GM12878 (cell line): ENCODE data around the gene SDK2.

Source experiments
- ATF3 ChIP-seq: IDR thresholded peaks from 2 replicates; pipeline ENCODE4 v1.6.1; 2011; ENCODE audit warnings: low read depth, mild to moderate bottlenecking, low read length, moderate library complexity, borderline replicate concordance; ENCODE audit errors: extremely low read depth
- EZH2 ChIP-seq: IDR thresholded peaks from 2 replicates; pipeline ENCODE4 v1.6.1; 2012; ENCODE audit warnings: low read depth, mild to moderate bottlenecking, control low read depth, inconsistent platforms, low read length, borderline replicate concordance; ENCODE audit not compliant: control insufficient read depth
- FOXM1 ChIP-seq: IDR thresholded peaks from 2 replicates; pipeline ENCODE4 v1.6.1; 2012; ENCODE audit warnings: low read depth, mild to moderate bottlenecking, inconsistent platforms, low read length, moderate library complexity
- NBN ChIP-seq: fragments of 450-650 bp; IDR thresholded peaks from 2 replicates; pipeline ENCODE4 v1.6.1; 2016
- NFYA ChIP-seq: IDR thresholded peaks from 2 replicates; pipeline ENCODE4 v1.6.1; 2011; ENCODE audit warnings: low read depth, mild to moderate bottlenecking, low read length, improper control_type of control experiment, borderline replicate concordance
- POLR2A ChIP-seq: IDR thresholded peaks from 2 replicates; pipeline ENCODE4 v1.6.1; 2011; ENCODE audit warnings: low read depth, mild to moderate bottlenecking, low read length
- SP1 ChIP-seq: IDR thresholded peaks from one replicate; pipeline ENCODE4 v1.6.1; 2011; ENCODE audit warnings: low read depth, low read length
- SRF ChIP-seq, 2 experiments: IDR thresholded peaks; 2 replicates each; pipeline ENCODE4 v1.6.1; 2011; ENCODE audit warnings: low read depth in 2 of 2, low read length in 2 of 2, mild to moderate bottlenecking in 1 of 2, moderate library complexity in 1 of 2
- SUZ12 ChIP-seq: fragments of 200-600 bp; sonication (generic); IDR thresholded peaks from one replicate; pipeline ENCODE4 v1.6.1; 2018; ENCODE audit warnings: antibody characterized with exemption, mild to moderate bottlenecking; ENCODE audit not compliant: unreplicated experiment
- TBL1XR1 ChIP-seq: IDR thresholded peaks from 2 replicates; pipeline ENCODE4 v1.6.1; 2012; ENCODE audit warnings: low read depth, low read length, improper control_type of control experiment
- YY1 ChIP-seq: IDR thresholded peaks from 2 replicates; pipeline ENCODE4 v1.6.1; 2011; ENCODE audit warnings: low read depth, mild to moderate bottlenecking, low read length
- TF ChIP-seq, protein P1 (sequence below), 3 experiments: IDR thresholded peaks in 2 of 3; conservative IDR thresholded peaks in 1 of 3; 2 replicates each; pipeline ENCODE4 v1.5.1; 2011; ENCODE audit warnings: low read depth in 3 of 3, low read length in 3 of 3, mild to moderate bottlenecking in 3 of 3, control low read depth in 2 of 3, moderate library complexity in 2 of 3, inconsistent platforms in 1 of 3, mixed read lengths in 1 of 3; ENCODE audit not compliant: control insufficient read depth in 2 of 3, insufficient read depth in 1 of 3; ENCODE audit errors: extremely low read depth in 1 of 3
- TF ChIP-seq, protein P2 (sequence below): fragments of 450-650 bp; formaldehyde crosslinking; IDR thresholded peaks from 2 replicates; pipeline ENCODE4 v1.4.0; 2020; ENCODE audit warnings: mild to moderate bottlenecking, moderate library complexity

- TF ChIP-seq, protein P1, sequence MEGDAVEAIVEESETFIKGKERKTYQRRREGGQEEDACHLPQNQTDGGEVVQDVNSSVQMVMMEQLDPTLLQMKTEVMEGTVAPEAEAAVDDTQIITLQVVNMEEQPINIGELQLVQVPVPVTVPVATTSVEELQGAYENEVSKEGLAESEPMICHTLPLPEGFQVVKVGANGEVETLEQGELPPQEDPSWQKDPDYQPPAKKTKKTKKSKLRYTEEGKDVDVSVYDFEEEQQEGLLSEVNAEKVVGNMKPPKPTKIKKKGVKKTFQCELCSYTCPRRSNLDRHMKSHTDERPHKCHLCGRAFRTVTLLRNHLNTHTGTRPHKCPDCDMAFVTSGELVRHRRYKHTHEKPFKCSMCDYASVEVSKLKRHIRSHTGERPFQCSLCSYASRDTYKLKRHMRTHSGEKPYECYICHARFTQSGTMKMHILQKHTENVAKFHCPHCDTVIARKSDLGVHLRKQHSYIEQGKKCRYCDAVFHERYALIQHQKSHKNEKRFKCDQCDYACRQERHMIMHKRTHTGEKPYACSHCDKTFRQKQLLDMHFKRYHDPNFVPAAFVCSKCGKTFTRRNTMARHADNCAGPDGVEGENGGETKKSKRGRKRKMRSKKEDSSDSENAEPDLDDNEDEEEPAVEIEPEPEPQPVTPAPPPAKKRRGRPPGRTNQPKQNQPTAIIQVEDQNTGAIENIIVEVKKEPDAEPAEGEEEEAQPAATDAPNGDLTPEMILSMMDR (IDR thresholded peaks at IDR 0.05 in 2 of 3, conservative IDR thresholded peaks at IDR 0.05 in 1 of 3; ENCODE audit: control insufficient read depth in 2 of 3, extremely low read depth in 1 of 3, insufficient read depth in 1 of 3, low read depth in 3 of 3, low read length in 3 of 3), result no peak
- TF ChIP-seq, protein P2, sequence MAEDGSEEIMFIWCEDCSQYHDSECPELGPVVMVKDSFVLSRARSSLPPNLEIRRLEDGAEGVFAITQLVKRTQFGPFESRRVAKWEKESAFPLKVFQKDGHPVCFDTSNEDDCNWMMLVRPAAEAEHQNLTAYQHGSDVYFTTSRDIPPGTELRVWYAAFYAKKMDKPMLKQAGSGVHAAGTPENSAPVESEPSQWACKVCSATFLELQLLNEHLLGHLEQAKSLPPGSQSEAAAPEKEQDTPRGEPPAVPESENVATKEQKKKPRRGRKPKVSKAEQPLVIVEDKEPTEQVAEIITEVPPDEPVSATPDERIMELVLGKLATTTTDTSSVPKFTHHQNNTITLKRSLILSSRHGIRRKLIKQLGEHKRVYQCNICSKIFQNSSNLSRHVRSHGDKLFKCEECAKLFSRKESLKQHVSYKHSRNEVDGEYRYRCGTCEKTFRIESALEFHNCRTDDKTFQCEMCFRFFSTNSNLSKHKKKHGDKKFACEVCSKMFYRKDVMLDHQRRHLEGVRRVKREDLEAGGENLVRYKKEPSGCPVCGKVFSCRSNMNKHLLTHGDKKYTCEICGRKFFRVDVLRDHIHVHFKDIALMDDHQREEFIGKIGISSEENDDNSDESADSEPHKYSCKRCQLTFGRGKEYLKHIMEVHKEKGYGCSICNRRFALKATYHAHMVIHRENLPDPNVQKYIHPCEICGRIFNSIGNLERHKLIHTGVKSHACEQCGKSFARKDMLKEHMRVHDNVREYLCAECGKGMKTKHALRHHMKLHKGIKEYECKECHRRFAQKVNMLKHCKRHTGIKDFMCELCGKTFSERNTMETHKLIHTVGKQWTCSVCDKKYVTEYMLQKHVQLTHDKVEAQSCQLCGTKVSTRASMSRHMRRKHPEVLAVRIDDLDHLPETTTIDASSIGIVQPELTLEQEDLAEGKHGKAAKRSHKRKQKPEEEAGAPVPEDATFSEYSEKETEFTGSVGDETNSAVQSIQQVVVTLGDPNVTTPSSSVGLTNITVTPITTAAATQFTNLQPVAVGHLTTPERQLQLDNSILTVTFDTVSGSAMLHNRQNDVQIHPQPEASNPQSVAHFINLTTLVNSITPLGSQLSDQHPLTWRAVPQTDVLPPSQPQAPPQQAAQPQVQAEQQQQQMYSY (CRISPR knock-in tag), result no peak
- no peak for TF ChIP-seq POLR2A
- no peak for TF ChIP-seq FOXM1
- TF ChIP-seq NFYA, result no peak
- TF ChIP-seq EZH2, result no peak
- no peak for TF ChIP-seq SUZ12
- no peak for TF ChIP-seq SP1
- TF ChIP-seq SRF (IDR thresholded peaks at IDR 0.05; ENCODE audit: low read depth in 2 of 2, low read length in 2 of 2), result no peak
- TF ChIP-seq ATF3, result no peak
- no peak for TF ChIP-seq YY1
- no peak for TF ChIP-seq NBN
- no peak for TF ChIP-seq TBL1XR1
These were observed 184.3 kb downstream of the SDK2 start for GRCh38 chr17:73459980-73460379.
